HepG2 (cell line): ENCODE measurements around the gene AGER. TPM values are rescaled to one million over a fixed set of nuclear protein-coding genes. Genes with fewer than 3 reads are reported as not detected.

Experiments
- ARNTL ChIP-seq: sonication (generic); formaldehyde crosslinking; IDR thresholded peaks from 2 replicates; pipeline ENCODE4 v1.4.0; 2020; ENCODE audit warnings: mild to moderate bottlenecking, missing genetic modification reagents
- FOXM1 ChIP-seq: sonication (generic); formaldehyde crosslinking; IDR thresholded peaks from 2 replicates; pipeline ENCODE4 v1.5.0; 2020; ENCODE audit warnings: missing genetic modification reagents
- FOXO1 ChIP-seq: sonication (generic); formaldehyde crosslinking; IDR thresholded peaks from 2 replicates; pipeline ENCODE4 v1.4.0; 2020; ENCODE audit warnings: missing genetic modification reagents
- HMGA1 ChIP-seq: sonication (generic); formaldehyde crosslinking; conservative IDR thresholded peaks from 2 replicates; pipeline ENCODE4 v1.4.0; 2020; ENCODE audit warnings: missing genetic modification reagents
- KDM5B ChIP-seq: sonication (generic); formaldehyde crosslinking; IDR thresholded peaks from 2 replicates; pipeline ENCODE4 v1.4.0; 2020; ENCODE audit warnings: missing genetic modification reagents, mild to moderate bottlenecking, borderline replicate concordance
- MXI1 ChIP-seq: IDR thresholded peaks from 3 replicates; pipeline ENCODE4 v1.6.1; 2012; ENCODE audit warnings: low read depth, low read length, inconsistent platforms, borderline replicate concordance
- NCOA2 ChIP-seq: sonication (generic); formaldehyde crosslinking; IDR thresholded peaks from 2 replicates; pipeline ENCODE4 v1.8.0; 2022; ENCODE audit warnings: inconsistent platforms
- NR1H2 ChIP-seq: sonication (generic); formaldehyde crosslinking; IDR thresholded peaks from 2 replicates; pipeline ENCODE4 v1.8.1; 2022; ENCODE audit warnings: low read depth, missing genetic modification reagents, borderline replicate concordance
- PAWR ChIP-seq: sonication (generic); formaldehyde crosslinking; IDR thresholded peaks from 2 replicates; pipeline ENCODE4 v1.4.0; 2020; ENCODE audit warnings: missing genetic modification reagents, mild to moderate bottlenecking, borderline replicate concordance
- TIGD3 ChIP-seq: sonication (generic); formaldehyde crosslinking; IDR thresholded peaks from 2 replicates; pipeline ENCODE4 v1.5.1; 2020; ENCODE audit warnings: mild to moderate bottlenecking, missing genetic modification reagents, borderline replicate concordance
- XRCC5 ChIP-seq: fragments of 200-400 bp; formaldehyde crosslinking; optimal IDR thresholded peaks from 2 replicates; pipeline ENCODE3; 2017; ENCODE audit warnings: mild to moderate bottlenecking, low read length
- ZHX2 ChIP-seq, 2 experiments: sonication (generic) in 1 of 2; formaldehyde crosslinking in 1 of 2; IDR thresholded peaks; 2 replicates each; pipeline versions ENCODE4 v1.6.1 to v1.9.0; 2014 to 2022; ENCODE audit warnings: antibody characterized with exemption in 1 of 2, borderline replicate concordance in 1 of 2, inconsistent platforms in 1 of 2, low read depth in 1 of 2, missing genetic modification reagents in 1 of 2
- ZNF30 ChIP-seq: sonication (generic); formaldehyde crosslinking; IDR thresholded peaks from 2 replicates; pipeline ENCODE4 v1.5.0; 2020; ENCODE audit warnings: mild to moderate bottlenecking, missing genetic modification reagents
- ZNF574 ChIP-seq: sonication (generic); formaldehyde crosslinking; IDR thresholded peaks from 2 replicates; pipeline ENCODE4 v1.4.0; 2020; ENCODE audit warnings: missing genetic modification reagents
- ZNF660 ChIP-seq: sonication (generic); formaldehyde crosslinking; IDR thresholded peaks from 2 replicates; pipeline ENCODE4 v1.5.1; 2020; ENCODE audit warnings: mild to moderate bottlenecking, low read depth, missing genetic modification reagents, borderline replicate concordance
- polyA plus RNA-seq, 8 experiments: library from polyadenylated mRNA; depleted of rRNA in 3 of 8; stranded (reverse) in 7 of 8; unstranded in 1 of 8; fragments of >200 nt; fragmentation: Illumina TruSeq in 4 of 8; extraction: Trizol in 4 of 8; gene quantifications; 2 replicates each; pipeline versions ENCODE4 v1.2.1 to v1.2.3, GENCODE V29; 2011 to 2016; ENCODE audit warnings: low read depth in 4 of 8, missing spikeins in 1 of 8, mixed read lengths in 1 of 8; ENCODE audit not compliant: insufficient read depth in 1 of 8
- total RNA-seq, 5 experiments: library from RNA; depleted of rRNA; stranded (reverse); fragments of >200 nt; fragmentation: Illumina TruSeq; extraction: Trizol; gene quantifications; 2 replicates each; pipeline ENCODE4 v1.2.3, GENCODE V29; 2016; ENCODE audit warnings: low read depth in 1 of 5
- TF ChIP-seq, protein P1 (sequence below): sonication (generic); formaldehyde crosslinking; IDR thresholded peaks from 2 replicates; pipeline ENCODE4 v1.5.0; 2020; ENCODE audit warnings: mild to moderate bottlenecking, missing genetic modification reagents, borderline replicate concordance

Gene AGER
- total and polyA plus RNA-seq, 2 of the 13 experiments (the other 11 are each of a cell fraction or from before 2014, with no cell fraction given) = 1.9 to 5.1 TPM

DNA sequence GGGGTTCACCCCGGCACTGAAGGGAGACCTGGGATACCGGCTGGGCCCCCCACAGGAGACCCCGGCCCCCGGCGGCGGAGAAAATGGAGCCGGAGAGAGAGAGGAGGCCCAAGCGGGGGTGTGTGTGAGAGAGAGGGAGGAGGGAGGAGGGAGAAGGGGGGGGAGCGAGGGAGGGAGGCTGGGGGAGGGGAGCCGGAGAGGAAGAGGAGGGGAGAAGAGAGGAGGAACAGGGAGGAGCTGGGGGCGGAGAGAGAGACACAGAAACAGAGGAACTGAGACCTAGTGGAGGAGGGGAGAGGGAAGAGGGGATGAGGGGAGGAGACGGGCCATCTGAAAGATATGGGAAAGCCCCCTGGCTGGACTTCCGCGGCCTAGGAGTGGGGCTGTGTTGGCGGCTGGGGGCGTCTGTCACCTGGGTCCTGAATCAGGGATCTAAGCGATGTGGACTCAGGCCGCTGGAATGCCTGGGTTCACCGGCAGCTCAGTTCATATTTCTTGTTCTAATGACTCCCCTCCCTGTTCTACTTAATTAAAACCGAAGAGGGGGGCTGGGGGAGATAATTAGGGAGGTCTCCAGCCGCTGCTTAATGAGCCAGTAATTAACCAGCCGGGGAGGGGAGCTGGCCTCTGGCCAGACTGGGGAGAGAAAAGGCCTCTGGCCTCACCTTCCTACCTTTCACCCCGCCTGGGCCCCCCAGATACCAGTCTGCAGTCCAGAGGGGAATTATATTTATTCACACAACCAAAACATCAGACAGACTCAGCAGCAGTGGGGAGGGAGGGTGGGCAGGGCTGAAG lies 6.2 kb upstream of the AGER start, which contains the start of gene PBX2 (continued):
- TF ChIP-seq ZNF574 (CRISPR knock-in tag) (peak; percentile 44), NR1H2 (no peak), ZHX2 (IDR thresholded peaks at IDR 0.05; ENCODE audit: low read depth) (no peak), ZHX2 (CRISPR knock-in tag; IDR thresholded peaks at IDR 0.05; ENCODE audit: borderline replicate concordance) (no peak), NCOA2 (CRISPR knock-in tag) (peak; percentile 16; the same call in 1 of the 2 replicates), ZNF30 (no peak), ARNTL (CRISPR knock-in tag) (no peak), FOXO1 (CRISPR knock-in tag) (peak; percentile 43; the same call in 1 of the 2 replicates), MXI1 (peak; percentile 13; the same call in 1 of the 3 replicates), FOXM1 (CRISPR knock-in tag) (no peak), KDM5B (CRISPR knock-in tag) (peak; percentile 69; the same call in 1 of the 2 replicates), ZNF660 (CRISPR knock-in tag) (no peak), HMGA1 (CRISPR knock-in tag) (no peak), TIGD3 (CRISPR knock-in tag) (no peak), PAWR (CRISPR knock-in tag) (no peak), XRCC5 (no peak)
- TF ChIP-seq, protein P1, sequence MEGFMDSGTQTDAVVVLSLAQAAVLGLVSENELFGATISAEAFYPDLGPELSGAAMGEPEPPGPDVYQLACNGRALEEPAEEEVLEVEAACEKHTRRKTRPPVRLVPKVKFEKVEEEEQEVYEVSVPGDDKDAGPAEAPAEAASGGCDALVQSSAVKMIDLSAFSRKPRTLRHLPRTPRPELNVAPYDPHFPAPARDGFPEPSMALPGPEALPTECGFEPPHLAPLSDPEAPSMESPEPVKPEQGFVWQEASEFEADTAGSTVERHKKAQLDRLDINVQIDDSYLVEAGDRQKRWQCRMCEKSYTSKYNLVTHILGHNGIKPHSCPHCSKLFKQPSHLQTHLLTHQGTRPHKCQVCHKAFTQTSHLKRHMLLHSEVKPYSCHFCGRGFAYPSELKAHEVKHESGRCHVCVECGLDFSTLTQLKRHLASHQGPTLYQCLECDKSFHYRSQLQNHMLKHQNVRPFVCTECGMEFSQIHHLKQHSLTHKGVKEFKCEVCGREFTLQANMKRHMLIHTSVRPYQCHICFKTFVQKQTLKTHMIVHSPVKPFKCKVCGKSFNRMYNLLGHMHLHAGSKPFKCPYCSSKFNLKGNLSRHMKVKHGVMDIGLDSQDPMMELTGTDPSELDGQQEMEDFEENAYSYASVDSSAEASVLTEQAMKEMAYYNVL (CRISPR knock-in tag) = peak; percentile 99
